NCI-H345 treated with DMSO at 0.1 percent for 48 hours (cell line): ENCODE data around the gene PXK.
"Not testable (repeated sequence)": the region's sequence is repeated elsewhere in the genome, so short reads cannot be mapped to it uniquely, and the experiment has no call there.

Source experiments
- DNase-seq: peaks from one replicate; lab custom pipeline; 2025; ENCODE audit not compliant: unreplicated experiment; lab: John Stamatoyannopoulos, UW

The PXK gene

DNA sequence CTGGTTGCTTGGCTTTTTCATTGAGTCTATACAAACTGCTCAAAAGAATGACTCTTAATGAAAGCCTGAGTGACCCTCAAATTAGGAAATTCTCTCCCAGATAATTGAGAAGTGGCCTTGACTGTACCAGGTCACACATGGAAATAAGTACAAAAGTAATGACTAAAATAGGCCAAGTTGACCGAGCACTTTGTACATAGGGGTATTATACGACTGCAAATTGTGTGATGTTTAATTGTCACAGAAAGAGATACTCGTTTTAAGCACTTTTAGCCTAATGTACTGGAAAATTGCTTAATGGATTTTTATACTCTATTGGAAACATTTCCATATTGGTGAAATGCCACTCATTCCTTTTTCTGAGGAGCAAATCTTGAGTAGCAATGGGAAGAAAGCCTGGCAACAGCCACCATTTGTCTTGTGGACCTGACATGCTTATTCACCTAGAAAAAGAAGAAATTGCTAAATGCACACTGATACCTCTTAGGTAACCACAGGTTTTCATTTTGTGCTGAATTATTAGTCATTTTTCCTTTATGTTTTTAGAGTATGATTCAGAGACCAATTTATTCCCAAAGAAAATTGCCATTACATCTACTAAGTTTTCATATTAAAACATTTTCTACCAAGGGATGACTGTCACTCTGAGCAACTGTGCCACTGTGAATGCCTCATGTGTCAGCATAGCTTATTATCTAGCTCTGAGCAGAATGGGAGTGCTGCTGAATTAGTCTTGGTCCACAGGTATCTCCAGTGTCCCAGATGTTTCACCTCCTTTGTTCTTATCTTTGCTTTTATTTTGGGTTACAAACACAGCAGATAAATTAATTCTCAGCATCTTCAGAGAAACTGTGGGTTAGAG, 8.9 kb upstream of the PXK start:
- DNase-seq, result no peak

DNA sequence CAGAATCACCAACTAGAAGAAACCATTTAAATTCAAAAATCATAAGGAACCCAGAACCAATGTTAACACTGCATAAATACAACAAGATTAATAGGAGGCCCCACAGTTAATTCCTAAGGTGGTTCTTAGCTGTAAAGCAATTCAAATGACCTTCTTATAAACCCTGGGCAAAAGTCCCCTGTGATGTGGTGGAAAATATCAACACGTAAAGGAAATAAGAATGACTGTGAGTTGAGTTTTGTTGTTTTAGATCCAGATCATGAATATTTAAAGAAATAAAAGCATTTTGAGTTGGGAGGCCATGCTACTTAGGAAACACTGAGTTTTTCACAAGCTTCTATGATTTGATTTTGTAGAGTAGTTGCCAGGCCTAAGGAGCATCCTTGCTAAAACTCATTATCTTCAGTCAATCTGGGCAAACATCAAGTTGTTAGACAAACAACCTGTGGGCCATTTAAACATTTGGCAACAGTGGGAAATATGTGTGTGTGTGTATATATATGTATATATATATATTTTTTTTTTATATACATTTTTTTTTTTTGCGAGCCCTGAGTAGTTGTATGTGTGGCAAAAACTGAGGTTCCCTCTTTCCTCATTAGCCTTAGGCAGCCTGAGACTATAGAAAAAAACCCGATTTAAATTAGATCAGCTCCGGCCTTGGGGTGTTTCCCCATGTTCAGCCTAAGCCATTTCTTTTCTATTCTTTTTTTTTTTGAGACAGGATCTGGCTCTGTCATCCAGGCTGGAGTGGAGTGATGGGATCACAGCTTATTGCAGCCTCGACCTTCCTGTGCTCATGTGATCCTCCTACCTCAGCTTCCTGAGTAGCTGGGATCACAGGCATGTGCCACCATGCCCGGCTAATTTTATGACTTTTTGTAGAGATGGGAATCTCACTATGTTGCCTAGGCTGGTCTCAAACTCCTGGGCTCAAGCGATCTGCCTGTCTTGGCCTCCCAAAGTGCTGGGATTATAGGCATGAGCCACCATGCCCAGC, 8.0 kb upstream of the PXK start:
- DNase-seq, result no peak

GRCh38 chr3:58325525-58325992, 7.1 kb upstream of the PXK start:
- DNase-seq, result no peak

- DNase-seq, result no peak
Observed at GRCh38 chr3:58326267-58326900, 6.3 kb upstream of the PXK start.

- DNase-seq, result no peak
Observed at GRCh38 chr3:58329150-58329921, 3.4 kb upstream of the PXK start.

DNA sequence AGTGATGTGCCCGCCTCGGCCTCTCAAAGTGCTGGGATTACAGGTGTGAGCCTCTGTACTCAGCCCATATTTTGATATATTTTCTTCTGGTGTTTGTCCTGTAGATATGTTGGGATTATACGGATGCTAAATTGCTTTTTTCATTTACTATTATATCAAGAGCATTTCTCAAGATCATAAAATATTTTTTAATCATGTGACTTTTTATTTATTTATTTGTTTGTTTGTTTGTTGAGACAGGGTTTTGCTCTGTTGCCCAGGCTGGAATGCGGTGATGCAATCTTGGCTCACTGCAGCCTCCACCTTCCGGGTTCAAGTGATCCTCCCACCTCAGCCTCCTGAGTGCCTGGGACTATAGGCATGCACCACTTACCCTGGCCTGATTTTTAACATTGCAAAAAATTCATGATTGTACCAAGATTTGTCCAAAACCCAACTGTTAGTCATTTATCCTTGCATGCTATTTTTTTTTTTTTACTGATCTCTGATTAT, 2.7 kb upstream of the PXK start:
- DNase-seq, result no peak

DNA sequence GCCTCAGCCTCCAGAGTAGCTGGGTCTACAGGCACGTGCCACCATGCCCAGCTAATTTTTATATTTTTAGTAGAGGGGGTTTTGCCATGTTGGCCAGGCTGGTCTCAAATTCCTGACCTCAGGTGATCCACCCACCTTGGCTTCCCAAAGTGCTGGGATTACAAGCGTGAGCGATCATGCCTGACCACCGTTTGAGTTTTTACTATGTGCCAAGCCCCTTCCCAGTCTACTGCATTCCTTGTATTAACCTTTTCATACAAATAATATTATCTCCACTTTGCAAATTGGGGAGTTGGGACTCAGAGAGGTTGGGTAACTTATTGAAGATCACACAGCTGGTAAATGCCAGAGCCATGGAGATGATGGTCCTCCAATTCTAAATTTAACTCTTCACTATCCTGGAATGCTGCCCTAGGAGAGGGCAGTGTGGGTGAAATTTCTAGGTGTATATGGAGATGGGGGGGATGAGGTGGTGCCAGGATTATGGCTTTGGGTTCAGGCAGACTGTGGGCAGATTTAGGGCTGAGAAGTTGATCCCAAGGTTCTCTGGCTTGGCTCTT, 1.0 kb upstream of the PXK start:
- DNase-seq, result no peak

- DNase-seq, result no peak
Observed at GRCh38 chr3:58333206-58334012, 717 bp downstream of the PXK start.

DNA sequence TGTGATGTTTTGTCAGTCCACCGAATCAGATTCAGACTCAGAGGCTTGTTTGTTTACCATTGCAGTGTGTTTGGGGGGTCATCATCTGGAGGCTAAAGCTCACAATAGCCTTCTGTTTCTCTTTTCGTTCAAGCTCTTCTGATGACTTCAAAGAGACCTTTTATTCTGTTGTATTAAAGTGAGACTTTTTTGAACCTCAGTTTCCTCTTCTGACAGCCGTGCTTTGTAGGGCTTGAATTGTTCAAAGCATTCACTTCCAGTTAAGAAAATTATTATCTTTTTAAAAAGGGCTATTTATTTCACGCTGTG, 1.3 kb downstream of the PXK start:
- no peak for DNase-seq

GRCh38 chr3:58334506-58334884, 1.8 kb downstream of the PXK start:
- DNase-seq, result no peak

GRCh38 chr3:58335652-58335947, 2.9 kb downstream of the PXK start:
- no peak for DNase-seq

GRCh38 chr3:58336135-58336882, 3.6 kb downstream of the PXK start:
- no peak for DNase-seq

GRCh38 chr3:58337190-58337589, 4.5 kb downstream of the PXK start:
- no peak for DNase-seq

DNA sequence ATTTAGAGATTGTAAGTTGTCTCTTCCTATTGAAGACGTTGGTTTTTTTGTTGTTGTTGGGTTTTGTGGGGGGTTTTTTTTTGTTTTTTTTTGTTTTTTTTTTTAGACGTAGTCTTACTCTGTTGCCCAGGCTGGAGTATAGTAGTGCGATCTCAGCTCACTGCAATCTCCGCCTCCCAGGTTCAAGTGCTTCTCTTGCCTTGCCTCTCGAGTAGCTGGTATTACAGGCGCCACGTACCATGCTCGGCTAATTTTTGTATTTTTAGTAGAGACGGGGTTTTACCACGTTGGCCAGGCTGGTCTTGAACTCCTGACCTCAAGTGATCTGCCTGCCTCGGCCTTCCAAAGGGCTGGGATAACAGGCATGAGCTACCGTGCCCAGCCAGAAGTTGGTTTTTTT, 6.5 kb downstream of the PXK start:
- not testable (repeated sequence) for DNase-seq

GRCh38 chr3:58340594-58341244, 8.0 kb downstream of the PXK start:
- no peak for DNase-seq

GRCh38 chr3:58341376-58341775, 8.7 kb downstream of the PXK start:
- DNase-seq, result no peak

GRCh38 chr3:58342676-58343075, 10.0 kb downstream of the PXK start:
- no peak for DNase-seq

DNA sequence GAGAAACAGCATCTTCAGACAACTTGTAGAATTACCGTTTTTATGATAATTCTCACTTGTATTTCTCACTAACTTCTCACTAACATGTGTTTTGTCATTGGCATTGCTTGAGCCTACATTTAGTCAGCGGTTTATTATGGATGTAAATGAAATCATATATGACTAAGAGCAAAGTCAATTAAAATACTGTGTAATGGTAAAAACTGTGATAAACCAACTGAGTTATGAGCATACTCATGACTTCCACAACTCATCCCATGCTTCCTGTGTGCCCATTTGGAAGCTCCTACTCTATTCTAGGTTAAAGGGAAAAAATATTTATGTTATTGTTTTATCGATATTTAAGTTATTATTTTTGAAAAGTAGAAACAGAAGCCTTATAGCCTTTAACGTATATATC, 12.8 kb downstream of the PXK start:
- DNase-seq, result no peak
